ENCODE data around the gene KLRF2.
"Not testable (repeated sequence)": the region's sequence is repeated elsewhere in the genome, so short reads cannot be mapped to it uniquely, and the experiment has no call there.

The KLRF2 gene, protein sequence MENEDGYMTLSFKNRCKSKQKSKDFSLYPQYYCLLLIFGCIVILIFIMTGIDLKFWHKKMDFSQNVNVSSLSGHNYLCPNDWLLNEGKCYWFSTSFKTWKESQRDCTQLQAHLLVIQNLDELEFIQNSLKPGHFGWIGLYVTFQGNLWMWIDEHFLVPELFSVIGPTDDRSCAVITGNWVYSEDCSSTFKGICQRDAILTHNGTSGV

DNA sequence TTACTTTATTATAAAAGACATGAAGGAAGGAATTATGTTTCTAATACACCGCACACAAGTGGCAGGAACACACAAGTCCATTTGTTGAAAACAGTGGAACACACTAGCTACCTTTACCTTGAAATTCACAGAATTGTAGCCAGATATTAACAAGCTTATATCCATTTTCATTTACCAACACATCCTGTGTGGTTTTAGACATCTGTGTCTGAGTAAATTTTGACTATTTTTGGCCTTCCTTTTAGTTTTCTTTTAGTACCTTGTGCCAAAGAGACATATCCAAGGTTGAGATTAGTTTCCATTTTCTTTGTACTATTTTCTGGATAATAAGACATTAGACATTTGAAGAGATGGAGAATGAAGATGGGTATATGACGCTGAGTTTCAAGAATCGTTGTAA is at the start of gene KLRF2:
TSS of gene KLRF2 (plus strand) at position 244 of the 400 bp plus-strand sequence. CDS start at position 351, 107 bp downstream.
- no peak for DNase-seq (ENCODE audit: low spot score)

DNA sequence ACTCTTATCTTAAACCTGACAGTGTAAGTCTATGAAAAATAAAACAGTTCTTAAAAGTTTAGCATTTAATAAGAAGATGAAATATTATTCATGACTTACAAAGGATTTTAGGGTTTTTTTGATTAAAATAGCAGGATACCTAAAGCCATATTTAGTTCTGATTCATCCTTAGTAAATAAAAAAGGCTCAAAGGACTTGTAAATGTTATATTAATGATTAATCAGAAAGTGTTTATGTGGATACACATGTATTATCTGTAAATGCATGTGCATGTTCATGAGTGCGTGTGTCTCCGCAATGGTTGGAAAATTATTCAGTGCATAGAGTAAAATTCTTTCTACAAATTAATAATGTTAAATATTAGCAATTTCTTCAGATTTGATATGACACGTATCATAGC is 49.6 kb upstream of the KLRF2 start:
- DNase-seq (ENCODE audit: low spot score): no peak

DNA sequence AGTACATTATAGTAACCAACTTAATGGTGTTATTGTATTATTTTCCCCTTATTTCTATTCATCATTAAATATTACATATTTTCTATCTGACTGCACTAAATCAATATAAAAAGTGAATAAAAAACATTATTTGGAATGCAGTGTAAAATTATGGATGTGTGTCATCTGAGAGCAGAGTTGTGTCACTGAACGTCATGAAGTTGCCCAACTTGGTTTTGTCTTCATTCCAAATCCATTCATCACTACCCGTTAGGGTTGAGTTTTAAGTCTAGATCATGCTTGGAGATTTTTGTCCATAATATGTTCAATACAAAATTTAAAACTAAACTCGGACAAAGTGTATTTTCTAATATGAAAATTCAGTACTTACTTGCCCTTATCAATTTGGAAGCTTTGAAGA is 37.9 kb upstream of the KLRF2 start:
- DNase-seq (ENCODE audit: low spot score): no peak

DNA sequence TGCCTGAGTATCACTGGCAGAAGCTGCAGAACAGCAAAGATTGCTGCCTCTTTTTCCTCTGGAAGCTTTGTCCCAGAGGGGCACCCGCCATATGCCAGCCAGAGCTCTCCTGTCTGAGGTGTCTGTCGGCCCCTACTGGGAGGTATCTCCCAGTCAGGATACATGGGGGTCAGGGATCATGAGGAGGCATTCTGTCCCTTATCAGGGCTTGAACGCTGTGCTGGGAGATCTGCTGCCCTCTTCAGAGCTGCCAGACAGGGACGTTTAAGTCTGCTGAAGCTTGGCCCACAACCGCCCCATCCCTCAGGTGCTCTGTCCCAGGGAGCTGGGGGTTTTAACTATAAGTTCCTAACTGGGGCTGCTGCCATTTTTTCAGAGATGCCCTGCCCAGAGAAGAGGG is 32.4 kb upstream of the KLRF2 start:
- DNase-seq (ENCODE audit: low spot score): no peak

DNA sequence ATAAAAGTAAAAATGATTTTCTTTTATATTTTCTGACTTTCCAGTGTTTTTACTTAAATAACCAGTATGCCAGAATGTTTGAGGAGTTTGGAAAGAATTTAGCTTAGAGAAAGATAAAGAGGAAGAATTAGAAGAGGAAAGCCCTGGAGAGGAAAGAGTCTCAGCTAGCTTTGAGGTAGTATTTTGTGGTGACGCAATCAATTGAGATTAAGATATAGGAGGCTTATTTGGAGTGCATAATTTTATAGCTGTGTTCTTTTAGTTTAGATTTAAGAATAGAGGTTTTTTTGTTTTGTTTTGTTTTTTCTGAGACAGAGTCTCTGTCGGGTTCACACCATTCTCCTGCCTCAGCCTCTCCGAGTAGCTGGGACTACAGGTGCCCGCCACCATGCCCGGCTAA is 30.2 kb upstream of the KLRF2 start:
- no peak for DNase-seq (ENCODE audit: low spot score)

DNA sequence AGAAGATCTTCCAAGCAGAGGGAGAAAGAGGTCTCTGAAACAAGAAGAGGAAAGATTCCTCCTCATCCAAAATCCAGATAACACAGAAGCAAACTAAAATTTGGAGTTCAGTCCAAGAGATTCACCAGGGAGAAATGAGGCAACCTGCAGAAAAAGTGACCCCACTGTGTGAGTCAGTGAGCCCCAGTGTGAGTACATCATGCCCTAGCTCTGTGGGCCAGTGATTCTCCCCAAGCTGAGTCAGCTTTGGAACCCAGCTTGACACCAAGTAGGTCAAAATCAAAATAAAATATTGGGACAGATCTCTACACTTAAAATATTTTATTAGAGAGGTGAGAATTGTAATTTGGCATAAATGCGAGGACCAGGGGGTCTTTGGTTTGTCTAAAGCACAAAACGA is 29.4 kb upstream of the KLRF2 start:
- no peak for DNase-seq (ENCODE audit: low spot score)

DNA sequence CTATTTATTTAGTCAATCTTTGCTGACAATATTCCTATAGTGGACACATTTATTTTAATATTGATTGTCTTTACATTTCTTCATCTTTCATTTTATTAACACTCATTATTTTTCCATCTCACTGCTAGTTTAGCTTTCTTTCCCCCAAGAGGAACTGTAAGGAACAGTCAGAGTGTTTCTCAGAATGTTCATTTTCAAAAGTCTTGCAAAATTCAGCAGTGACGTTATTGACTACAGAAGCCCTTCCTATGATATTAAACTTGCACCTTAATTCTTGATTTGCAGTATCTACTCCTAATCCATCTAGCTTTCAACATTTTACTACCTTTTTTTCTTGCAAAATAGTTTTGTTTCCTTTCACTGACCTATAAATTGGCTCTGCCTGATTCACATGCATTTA is 25.1 kb upstream of the KLRF2 start:
- DNase-seq (ENCODE audit: low spot score): no peak

DNA sequence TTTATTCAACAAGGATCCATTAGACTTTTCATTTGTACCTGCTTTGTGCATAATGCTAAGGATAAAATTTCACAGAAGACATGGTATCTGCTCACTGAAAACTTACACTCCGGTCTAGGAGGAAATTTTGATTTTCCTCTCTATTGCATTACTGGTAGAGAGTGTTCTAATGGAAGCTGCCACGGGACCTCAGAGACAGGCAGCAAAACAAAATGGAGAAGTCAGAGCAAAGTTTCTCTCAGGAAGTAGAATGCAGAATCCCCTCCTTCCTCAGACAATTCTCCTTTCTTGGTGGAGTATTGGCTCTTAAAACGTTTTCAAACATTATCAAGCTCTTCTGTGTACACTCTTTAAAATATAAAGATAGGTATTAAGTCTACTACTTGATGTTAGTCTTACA is 24.4 kb upstream of the KLRF2 start:
- no peak for DNase-seq (ENCODE audit: low spot score)

DNA sequence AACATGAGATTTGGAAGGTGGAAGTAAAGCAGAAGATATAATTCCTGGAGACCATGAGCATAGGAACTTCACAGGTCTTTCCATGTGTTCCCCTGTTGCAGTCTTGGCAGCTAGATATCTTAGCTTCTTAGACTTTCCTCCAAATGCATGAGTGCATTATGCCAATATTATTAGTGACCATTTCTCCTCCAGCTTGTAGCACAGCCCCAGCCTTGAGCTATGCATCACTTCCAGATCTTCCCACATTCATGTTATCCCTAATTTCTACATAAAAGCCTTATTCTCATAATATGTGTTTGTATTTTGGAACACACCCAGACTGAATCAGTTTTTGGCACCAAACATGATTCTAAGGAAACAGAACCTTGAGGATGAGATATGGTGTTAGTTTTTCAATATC is 23.2 kb upstream of the KLRF2 start:
- no peak for DNase-seq (ENCODE audit: low spot score)

DNA sequence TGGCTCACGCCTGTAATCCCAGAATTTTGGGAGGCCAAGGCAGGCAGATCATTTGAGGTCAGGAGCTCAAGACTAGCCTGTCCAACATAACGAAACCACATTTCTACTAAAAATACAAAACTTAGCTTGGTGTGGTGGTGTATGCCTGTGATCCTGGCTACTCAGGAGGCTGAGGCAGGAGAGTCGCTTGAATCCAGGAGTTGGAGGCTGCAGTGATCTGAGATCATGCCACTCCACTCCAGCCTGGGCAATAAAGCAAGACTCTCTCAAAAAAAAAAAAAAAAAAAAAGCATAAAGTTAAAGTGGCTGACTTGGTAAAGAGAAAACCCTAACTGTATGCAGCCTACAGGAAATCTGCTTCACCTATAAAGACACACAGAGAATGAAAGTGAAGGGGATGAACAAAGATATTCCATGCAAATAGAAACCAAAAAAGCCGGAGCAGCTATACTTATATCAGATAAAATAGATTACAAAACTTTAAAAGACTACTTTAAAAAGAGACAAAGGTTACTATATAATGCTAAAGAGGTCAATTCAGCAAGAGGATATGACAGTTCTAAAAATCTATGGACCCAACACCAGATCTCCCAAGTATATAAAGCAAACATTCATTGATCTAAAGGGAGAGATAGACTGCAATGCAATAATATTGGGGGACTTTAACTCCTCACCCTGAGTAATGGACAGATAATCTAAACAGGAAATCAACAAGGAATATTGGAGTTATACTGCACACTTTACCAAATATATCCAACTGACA is 16.2 kb upstream of the KLRF2 start:
- peak; percentile 29 for DNase-seq (ENCODE audit: low spot score)

DNA sequence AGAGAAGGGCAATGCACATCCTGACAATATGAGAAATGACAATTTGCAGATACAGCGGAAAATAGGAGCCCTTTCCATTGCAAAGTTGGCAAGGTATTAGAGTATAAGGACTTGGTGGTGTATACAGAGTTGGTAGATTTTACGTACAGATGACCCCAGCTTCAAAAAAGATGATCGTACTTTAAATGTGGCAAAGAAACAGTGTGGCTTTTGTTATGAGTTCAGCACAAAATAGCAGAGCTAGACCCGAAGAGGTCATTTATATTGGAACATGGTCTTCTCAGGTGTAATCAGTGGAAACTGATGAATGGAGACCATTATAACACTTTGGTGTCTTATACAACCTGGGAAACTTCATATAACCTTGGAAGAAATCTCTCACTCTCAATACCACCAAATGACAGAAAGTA is 14.4 kb upstream of the KLRF2 start:
- DNase-seq (ENCODE audit: low spot score): peak; percentile 51

DNA sequence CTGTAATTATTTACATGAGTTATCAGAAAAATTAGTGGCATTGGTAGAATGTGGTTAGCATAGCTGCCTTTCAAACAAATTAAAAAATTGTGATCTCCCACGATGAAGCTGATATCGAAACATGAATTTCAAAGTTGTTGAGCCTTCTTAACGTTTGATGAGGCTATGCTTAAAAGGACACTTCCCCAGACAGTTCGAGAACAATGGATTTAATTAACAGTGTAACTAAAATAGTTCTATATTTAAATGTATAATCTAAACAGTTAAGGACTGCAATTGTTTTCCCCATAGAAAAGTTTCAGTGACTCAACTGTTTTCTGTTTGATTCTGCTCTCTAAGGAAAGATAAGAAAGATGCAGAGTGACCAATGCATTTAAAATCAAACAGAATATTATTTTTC is 13.8 kb upstream of the KLRF2 start:
- no peak for DNase-seq (ENCODE audit: low spot score)

DNA sequence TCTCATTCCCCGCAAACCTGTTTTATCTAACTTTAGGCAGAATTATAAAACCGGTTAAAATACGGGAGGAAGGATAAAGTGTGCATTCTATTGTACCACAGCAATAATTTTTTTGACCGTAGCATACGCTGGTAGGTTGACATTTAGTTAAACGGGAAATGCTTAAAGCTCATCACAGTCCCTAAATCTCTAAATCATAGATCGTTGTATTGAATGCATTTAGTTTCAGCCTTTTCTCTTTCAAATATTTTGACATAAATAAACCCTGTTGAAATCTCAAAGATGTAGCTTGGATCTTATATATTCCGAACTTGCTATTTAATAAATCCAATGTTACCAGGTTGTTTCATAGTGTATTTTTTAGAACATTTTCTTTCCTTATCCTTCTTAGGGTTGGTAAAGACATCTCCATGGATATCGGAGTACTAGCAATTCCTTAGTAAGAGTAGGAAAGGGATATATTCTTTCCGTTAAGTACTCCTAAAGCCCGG is 12.9 kb upstream of the KLRF2 start:
- DNase-seq (ENCODE audit: low spot score): peak; percentile 59

DNA sequence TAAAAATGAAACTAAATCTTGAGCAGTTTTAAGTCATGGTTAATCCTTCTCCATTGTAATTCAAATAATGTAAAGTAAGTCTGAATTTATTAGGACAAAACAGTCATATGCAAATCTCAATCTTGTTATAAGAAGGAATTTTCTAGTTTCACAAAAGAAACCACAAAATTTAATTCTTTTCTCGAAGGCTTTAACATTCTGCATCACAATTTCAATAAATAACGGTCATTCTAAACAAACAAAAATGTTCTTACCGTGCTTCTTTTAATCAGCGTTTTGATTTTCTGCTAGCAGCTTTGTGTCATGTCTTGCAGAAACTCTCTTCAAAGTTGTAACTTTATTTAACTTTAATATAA is 12.4 kb upstream of the KLRF2 start:
- DNase-seq (ENCODE audit: low spot score): no peak

DNA sequence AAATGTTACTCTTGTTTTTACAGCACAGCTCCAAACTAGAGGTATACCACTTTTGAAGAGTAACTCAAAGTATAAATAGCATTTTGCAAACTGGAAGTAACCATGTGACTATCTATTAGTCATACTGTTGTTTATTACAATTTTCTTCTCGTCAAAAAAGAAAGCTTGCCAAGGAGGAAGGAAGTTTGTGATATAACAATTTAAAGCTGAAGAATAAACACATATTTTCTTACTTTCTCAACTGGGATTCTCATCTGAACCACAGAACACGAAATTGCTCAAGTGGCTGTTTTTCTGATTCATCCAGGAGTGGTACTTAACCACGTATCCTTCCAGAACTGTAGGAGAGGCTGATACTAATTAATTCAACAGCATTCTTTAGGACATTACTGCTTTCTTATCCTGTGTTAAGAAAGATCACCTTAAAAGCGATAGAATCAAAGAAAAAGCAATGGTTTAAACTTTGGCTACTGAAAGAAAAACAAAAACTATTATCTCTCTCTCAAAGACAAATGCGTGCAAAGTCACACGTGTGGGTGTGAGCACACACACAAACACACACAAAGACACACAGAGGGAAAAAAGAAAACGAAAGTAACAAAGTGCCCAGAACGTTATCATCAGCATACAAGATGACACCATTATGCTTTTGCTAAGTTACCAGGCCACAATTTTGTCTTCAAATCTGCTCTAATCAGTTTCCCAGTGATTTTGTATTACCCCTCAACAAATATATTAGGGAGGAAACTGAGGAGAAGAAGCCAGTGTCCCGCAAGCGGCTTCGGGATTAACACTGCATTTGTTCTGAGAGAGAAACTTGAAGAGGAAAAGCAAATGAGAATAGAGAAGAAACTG is 11.8 kb upstream of the KLRF2 start, which contains the start of gene CLEC2B:
TSS of gene CLEC2B (minus strand) at position 48 of the 855 bp plus-strand sequence.
- peak; percentile 75 for DNase-seq (ENCODE audit: low spot score)

DNA sequence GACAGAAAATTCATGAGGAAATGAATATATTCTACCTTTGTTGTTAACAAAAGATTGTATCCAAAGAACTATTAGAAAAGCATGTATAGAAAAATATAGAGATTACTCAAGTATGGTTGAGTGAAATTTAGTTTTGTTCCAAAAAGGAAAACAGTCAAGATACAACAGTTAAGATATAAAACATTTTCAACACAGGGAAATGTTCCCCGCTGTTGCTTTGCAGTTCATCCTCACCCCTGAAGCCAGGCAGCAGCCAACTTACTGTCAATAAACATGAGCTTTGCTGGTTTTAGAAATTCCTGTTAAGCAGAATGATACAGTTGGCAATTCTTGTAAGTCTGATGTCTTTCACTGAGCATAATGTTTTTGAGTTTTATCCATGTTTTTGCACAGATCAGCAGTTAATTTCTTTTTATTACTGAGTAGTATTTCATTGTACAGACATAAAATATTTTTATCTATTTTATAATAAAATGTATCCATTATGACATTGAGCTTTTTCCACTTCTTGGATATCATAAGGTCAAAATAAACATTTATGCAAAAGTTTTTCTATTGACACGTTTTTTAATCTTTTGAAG is 10.9 kb upstream of the KLRF2 start:
- peak; percentile 35 for DNase-seq (ENCODE audit: low spot score)

DNA sequence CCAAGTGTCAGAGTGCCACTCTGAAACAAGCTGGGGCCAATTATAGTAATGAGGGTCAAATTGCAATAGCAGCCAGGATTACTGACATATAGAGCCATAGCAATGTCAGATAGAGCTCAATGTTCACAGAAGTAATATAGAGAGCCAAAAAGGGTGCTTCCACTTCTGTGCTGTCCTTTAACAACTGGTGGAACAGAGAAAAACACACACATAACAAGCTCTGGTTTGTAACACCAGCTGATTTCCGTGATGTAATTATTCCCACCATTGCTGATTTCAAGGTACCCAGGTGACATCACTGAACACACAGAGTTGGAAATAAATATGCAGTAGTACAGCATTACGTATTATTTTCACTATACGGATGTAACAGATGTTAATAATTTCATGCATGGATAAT is 9.1 kb upstream of the KLRF2 start:
- no peak for DNase-seq (ENCODE audit: low spot score)

DNA sequence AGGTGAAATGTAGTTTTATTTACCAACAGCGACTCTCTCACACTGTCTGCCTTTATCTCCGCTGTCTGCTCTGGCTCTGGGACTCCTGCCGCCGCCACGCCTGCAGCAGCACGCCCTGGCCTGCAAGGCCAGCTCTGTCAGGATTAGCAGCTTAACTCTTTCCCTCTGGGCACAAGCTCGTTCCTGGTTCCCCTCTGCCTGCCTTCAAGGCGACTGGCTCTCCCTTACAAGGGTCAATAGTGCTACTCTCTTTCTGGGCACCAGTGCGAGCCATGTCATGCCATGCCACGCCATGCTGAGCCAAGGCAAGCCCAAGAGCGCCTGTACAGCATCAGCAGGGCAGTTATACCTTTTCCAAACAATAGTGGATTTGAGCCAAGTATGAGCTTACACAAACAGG is 8.5 kb upstream of the KLRF2 start:
- no peak for DNase-seq (ENCODE audit: low spot score)

DNA sequence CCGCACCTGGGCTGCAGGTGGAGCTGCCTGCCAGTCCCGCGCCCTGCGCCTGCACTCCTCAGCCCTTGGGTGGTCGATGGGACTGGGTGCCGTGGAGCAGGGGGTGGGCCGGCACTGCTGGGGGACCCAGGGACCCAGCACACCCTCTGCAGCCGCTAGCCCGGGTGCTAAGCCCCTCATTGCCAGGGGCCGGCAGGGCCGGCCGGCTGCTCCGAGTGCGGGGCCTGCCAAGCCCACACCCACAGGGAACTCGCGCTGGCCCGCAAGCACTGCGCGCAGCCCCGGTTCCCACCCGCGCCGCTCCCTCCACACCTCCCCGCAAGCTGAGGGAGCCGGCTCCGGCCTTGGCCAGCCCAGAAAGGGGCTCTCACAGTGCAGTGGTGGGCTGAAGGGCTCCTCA is 5.2 kb upstream of the KLRF2 start:
- not testable (repeated sequence) for DNase-seq (ENCODE audit: low spot score)

DNA sequence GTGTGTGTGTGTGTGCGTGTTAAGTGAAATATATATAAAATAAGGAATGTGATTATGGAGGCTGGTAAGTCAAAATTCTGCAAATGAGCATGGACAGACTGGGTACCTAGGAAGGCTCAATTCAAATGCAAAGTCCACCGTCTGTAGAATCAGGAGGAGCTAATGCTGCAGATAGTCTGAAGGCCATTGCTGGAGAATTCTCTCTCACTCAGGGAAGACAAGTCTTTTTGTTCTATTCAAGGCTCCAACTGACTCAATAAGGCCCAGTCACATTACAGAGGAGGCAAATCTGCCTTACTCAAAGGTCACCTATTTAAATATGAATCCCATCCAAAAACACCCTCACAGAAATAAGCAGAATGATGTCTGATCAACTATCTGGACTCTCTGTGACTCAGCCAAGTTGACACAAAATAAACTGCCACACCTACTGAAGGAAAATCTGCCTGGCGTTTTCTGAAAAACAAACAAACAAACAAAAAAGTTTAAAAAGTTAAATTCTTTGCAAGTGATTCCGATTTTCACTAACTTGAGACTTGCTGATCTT is 684 bp upstream of the KLRF2 start:
- no peak for DNase-seq (ENCODE audit: low spot score)

DNA sequence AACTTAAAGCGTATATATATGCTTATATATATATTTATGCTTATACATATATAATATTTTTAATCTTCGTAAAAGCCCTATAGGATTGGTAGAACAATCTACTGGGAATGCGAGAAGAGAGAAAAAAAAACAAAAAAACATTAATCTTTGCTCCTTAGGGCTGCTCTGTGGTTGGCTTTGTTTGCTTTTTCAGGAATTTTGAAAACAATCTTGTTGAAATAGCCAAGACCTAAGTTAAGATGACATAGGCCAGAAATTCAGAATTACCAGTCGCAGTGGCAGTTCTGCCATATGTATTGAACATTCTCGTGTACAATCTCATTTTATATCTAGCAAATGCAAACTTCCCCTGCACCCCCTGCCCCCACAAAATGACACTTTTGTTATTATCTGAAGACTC is 699 bp downstream of the KLRF2 start:
- DNase-seq (ENCODE audit: low spot score): no peak

DNA sequence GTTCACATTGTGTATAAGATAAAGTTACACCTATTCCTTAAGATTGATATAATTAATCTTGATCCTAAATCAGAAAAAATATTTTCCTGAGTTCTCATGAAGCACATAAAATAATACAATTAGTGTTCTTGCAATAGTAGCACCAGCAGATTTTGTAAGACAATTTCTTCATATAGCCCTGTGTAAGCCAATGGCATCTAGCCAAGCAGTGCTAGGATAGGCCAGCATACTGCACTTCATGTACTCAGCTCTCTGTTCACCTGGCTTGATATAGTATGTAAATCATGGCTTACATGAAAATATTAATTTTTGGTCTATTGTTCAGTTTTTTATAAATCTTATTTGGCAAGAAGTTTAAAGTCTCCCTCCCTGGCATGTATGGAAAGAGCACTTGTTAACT is 1.9 kb downstream of the KLRF2 start:
- no peak for DNase-seq (ENCODE audit: low spot score)

Measured in hematopoietic multipotent progenitor cell treated with erythropoietin and hydrocortisone succinate and interleukin-3 and kit ligand, for 17 days (in vitro differentiated cells).